ENCODE results near the gene ANKFN1. TPM values are rescaled to one million over a fixed set of nuclear protein-coding genes. Genes with fewer than 3 reads are reported as not detected.

The ANKFN1 gene
- total RNA-seq, 1 donor from 2014 or later, result not detected

GRCh38 chr17:56141046-56141839 lies 12.0 kb upstream of the ANKFN1 start:
- DNase-seq (ENCODE audit: low spot score), result no peak
- Mint-ChIP-seq H3K36me3 (no peaks in the 10 kb centered on the region), H3K9me3 (peaks cover 2% of the 10 kb centered on the region)

GRCh38 chr17:56142325-56142724 lies 10.9 kb upstream of the ANKFN1 start:
- H3K9ac ChIP-seq, result no peak overlapping the region
- no peak overlapping the region for H3K4me2 ChIP-seq
- no peak overlapping the region for H3K4me3 ChIP-seq
- peaks cover 2% of the 10 kb centered on the region for H3K9me3 Mint-ChIP-seq
- H3K27ac ChIP-seq, result no peak overlapping the region
- H3K9me3 ChIP-seq (ENCODE audit: low read depth), result no peaks in the 10 kb centered on the region
- H2AFZ ChIP-seq (replicated peaks), result no peak overlapping the region
- no peaks in the 10 kb centered on the region for H3K79me2 ChIP-seq (ENCODE audit: low read depth)
- no peaks in the 10 kb centered on the region for H3F3A ChIP-seq (ENCODE audit: low read depth)
- no peaks in the 10 kb centered on the region for H3K36me3 ChIP-seq
- peaks cover 12% of the 10 kb centered on the region for H3K4me1 Mint-ChIP-seq
- no peaks in the 10 kb centered on the region for H4K20me1 ChIP-seq (ENCODE audit: low read depth)
- H3K36me3 Mint-ChIP-seq, result no peaks in the 10 kb centered on the region
- H3K27me3 Mint-ChIP-seq (ENCODE audit: insufficient read depth, low read depth), result no peaks in the 10 kb centered on the region
- no peak for TF ChIP-seq EZH2 (IDR thresholded peaks at IDR 0.05)
- TF ChIP-seq EZH2phosphoT487 (IDR thresholded peaks at IDR 0.05), result no peak
- no peak for TF ChIP-seq CTCF (IDR thresholded peaks at IDR 0.05)
- H3K4me3 Mint-ChIP-seq, result no peak overlapping the region
- no peak overlapping the region for H3K27ac Mint-ChIP-seq
- H3K27me3 ChIP-seq, result no peaks in the 10 kb centered on the region
- no peak for DNase-seq (ENCODE audit: low spot score)
- no peaks in the 10 kb centered on the region for H3K4me1 ChIP-seq

More at GRCh38 chr17:56141046-56141839, 12.0 kb upstream of the ANKFN1 start:
- H3F3A ChIP-seq (ENCODE audit: low read depth), result no peaks in the 10 kb centered on the region
- peaks cover 12% of the 10 kb centered on the region for H3K4me1 Mint-ChIP-seq
- no peaks in the 10 kb centered on the region for H3K79me2 ChIP-seq (ENCODE audit: low read depth)
- H3K27me3 ChIP-seq, result no peaks in the 10 kb centered on the region
- H3K27ac ChIP-seq, result no peak overlapping the region
- no peak overlapping the region for H3K4me3 ChIP-seq
- TF ChIP-seq EZH2phosphoT487 (IDR thresholded peaks at IDR 0.05) (no peak), CTCF (IDR thresholded peaks at IDR 0.05) (no peak), EZH2 (IDR thresholded peaks at IDR 0.05) (no peak)
- H3K27me3 Mint-ChIP-seq (ENCODE audit: insufficient read depth, low read depth), result no peaks in the 10 kb centered on the region
- H3K4me2 ChIP-seq, result no peak overlapping the region
- no peak overlapping the region for H3K4me3 Mint-ChIP-seq
- no peaks in the 10 kb centered on the region for H3K4me1 ChIP-seq
- no peak overlapping the region for H2AFZ ChIP-seq (replicated peaks)
- H3K9me3 ChIP-seq (ENCODE audit: low read depth), result no peaks in the 10 kb centered on the region
- H3K36me3 ChIP-seq, result no peaks in the 10 kb centered on the region
- no peak overlapping the region for H3K9ac ChIP-seq
- peak overlapping the region; percentile 43 for H3K27ac Mint-ChIP-seq
- H4K20me1 ChIP-seq (ENCODE audit: low read depth), result no peaks in the 10 kb centered on the region

- no peak overlapping the region for H3K9ac ChIP-seq
- H3K4me1 ChIP-seq, result no peaks in the 10 kb centered on the region
- H3K79me2 ChIP-seq (ENCODE audit: low read depth), result no peaks in the 10 kb centered on the region
- no peak overlapping the region for H3K27ac ChIP-seq
- Mint-ChIP-seq H3K27ac (no peak overlapping the region), H3K4me1 (peaks cover 12% of the 10 kb centered on the region), H3K36me3 (no peaks in the 10 kb centered on the region), H3K4me3 (no peak overlapping the region), H3K9me3 (peaks cover 2% of the 10 kb centered on the region), H3K27me3 (ENCODE audit: insufficient read depth, low read depth) (no peaks in the 10 kb centered on the region)
- H3K36me3 ChIP-seq, result no peaks in the 10 kb centered on the region
- H3K27me3 ChIP-seq, result no peaks in the 10 kb centered on the region
- no peak overlapping the region for H2AFZ ChIP-seq (replicated peaks)
- no peak overlapping the region for H3K4me2 ChIP-seq
- DNase-seq (ENCODE audit: low spot score), result no peak
- no peaks in the 10 kb centered on the region for H3K9me3 ChIP-seq (ENCODE audit: low read depth)
- TF ChIP-seq EZH2phosphoT487 (IDR thresholded peaks at IDR 0.05) (no peak), CTCF (IDR thresholded peaks at IDR 0.05) (no peak), EZH2 (IDR thresholded peaks at IDR 0.05) (no peak)
- H3F3A ChIP-seq (ENCODE audit: low read depth), result no peaks in the 10 kb centered on the region
- H4K20me1 ChIP-seq (ENCODE audit: low read depth), result no peaks in the 10 kb centered on the region
- H3K4me3 ChIP-seq, result no peak overlapping the region
Observed at GRCh38 chr17:56142781-56143180, 10.5 kb upstream of the ANKFN1 start.
